ENCODE data around the gene CREB5. TPM values are rescaled to one million over a fixed set of nuclear protein-coding genes. Genes with fewer than 3 reads are reported as not detected.

Gene CREB5
- total and polyA plus RNA-seq, 2 of the 13 experiments (the other 11 are each of a cell fraction or from before 2014, with no cell fraction given), result 0.38 to 0.71 TPM

GRCh38 chr7:28798274-28798673, 386.0 kb downstream of the CREB5 start (continued):
- TF ChIP-seq NFAT5 (CRISPR knock-in tag; IDR thresholded peaks at IDR 0.05) (no peak), ZNF354B (CRISPR knock-in tag; IDR thresholded peaks at IDR 0.05) (no peak), ZNF333 (CRISPR knock-in tag; IDR thresholded peaks at IDR 0.05; ENCODE audit: borderline replicate concordance) (no peak), MTA3 (CRISPR knock-in tag; IDR thresholded peaks at IDR 0.05) (no peak), ZSCAN25 (CRISPR knock-in tag; IDR thresholded peaks at IDR 0.05) (no peak), GATAD2A (CRISPR knock-in tag; IDR thresholded peaks at IDR 0.05) (no peak)
- TF ChIP-seq, protein P1, sequence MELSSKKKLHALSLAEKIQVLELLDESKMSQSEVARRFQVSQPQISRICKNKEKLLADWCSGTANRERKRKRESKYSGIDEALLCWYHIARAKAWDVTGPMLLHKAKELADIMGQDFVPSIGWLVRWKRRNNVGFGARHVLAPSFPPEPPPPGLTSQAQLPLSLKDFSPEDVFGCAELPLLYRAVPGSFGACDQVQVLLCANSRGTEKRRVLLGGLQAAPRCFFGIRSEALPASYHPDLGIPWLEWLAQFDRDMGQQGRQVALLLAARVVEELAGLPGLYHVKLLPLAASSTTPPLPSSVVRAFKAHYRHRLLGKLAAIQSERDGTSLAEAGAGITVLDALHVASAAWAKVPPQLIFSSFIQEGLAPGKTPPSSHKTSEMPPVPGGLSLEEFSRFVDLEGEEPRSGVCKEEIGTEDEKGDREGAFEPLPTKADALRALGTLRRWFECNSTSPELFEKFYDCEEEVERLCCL (CRISPR knock-in tag; IDR thresholded peaks at IDR 0.05; ENCODE audit: borderline replicate concordance), result no peak
- TF ChIP-seq, protein P2, sequence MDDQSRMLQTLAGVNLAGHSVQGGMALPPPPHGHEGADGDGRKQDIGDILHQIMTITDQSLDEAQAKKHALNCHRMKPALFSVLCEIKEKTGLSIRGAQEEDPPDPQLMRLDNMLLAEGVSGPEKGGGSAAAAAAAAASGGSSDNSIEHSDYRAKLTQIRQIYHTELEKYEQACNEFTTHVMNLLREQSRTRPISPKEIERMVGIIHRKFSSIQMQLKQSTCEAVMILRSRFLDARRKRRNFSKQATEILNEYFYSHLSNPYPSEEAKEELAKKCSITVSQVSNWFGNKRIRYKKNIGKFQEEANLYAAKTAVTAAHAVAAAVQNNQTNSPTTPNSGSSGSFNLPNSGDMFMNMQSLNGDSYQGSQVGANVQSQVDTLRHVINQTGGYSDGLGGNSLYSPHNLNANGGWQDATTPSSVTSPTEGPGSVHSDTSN (CRISPR knock-in tag; IDR thresholded peaks at IDR 0.05; ENCODE audit: borderline replicate concordance), result no peak
